Measurements from ENCODE around the gene SF1.
"Not testable (repeated sequence)": the region's sequence is repeated elsewhere in the genome, so short reads cannot be mapped to it uniquely, and the experiment has no call there.

SF1 gene

DNA sequence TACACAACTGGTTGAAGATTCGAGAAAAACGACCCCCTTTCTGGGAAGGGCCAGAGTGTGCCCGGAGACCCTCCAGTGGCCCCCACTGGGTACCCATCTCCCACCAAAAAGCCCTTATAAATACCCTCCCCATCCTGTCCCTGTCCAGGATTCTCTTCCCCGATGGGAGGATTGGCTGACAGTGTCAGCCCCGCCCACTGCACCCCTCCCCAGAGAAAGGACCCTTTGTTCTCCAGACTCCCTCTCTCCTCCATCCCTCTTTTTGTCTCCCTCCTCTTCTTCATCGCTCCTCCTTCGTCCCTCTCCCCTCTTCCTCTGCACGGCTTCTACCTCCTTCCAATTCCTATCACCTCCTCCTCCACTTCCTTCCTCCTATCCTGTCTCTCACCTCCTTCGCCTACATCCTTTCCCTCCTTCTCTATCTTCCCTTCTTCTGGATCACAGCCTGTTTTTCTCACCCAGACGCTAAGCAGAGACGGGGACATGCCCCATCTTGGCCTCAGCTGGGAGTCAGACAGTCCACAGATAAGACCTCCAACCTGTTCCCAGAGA is 45.3 kb upstream of the SF1 start:
- TF ChIP-seq, protein P1, sequence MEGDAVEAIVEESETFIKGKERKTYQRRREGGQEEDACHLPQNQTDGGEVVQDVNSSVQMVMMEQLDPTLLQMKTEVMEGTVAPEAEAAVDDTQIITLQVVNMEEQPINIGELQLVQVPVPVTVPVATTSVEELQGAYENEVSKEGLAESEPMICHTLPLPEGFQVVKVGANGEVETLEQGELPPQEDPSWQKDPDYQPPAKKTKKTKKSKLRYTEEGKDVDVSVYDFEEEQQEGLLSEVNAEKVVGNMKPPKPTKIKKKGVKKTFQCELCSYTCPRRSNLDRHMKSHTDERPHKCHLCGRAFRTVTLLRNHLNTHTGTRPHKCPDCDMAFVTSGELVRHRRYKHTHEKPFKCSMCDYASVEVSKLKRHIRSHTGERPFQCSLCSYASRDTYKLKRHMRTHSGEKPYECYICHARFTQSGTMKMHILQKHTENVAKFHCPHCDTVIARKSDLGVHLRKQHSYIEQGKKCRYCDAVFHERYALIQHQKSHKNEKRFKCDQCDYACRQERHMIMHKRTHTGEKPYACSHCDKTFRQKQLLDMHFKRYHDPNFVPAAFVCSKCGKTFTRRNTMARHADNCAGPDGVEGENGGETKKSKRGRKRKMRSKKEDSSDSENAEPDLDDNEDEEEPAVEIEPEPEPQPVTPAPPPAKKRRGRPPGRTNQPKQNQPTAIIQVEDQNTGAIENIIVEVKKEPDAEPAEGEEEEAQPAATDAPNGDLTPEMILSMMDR (conservative IDR thresholded peaks at IDR 0.05; ENCODE audit: low read depth, low read length), result no peak
- Histone ChIP-seq H4K20me1 (ENCODE audit: insufficient read depth) (no peaks in the 10 kb centered on the region), H3K4me3 (IDR thresholded peaks at IDR 0.05; ENCODE audit: insufficient read depth, low read depth, low read length) (no peak overlapping the region), H3K9ac (no peak overlapping the region), H3K4me1 (ENCODE audit: low read depth, poor library complexity, severe bottlenecking) (no peaks in the 10 kb centered on the region), H3K79me2 (ENCODE audit: insufficient read depth, low read depth) (no peaks in the 10 kb centered on the region), H3K4me2 (no peak overlapping the region), H3K27ac (no peak overlapping the region), H3K27me3 (ENCODE audit: insufficient read depth, low read depth) (peaks cover 11% of the 10 kb centered on the region), H2AFZ (ENCODE audit: low read depth) (no peak overlapping the region), H3K36me3 (ENCODE audit: insufficient read depth) (no peaks in the 10 kb centered on the region)

DNA sequence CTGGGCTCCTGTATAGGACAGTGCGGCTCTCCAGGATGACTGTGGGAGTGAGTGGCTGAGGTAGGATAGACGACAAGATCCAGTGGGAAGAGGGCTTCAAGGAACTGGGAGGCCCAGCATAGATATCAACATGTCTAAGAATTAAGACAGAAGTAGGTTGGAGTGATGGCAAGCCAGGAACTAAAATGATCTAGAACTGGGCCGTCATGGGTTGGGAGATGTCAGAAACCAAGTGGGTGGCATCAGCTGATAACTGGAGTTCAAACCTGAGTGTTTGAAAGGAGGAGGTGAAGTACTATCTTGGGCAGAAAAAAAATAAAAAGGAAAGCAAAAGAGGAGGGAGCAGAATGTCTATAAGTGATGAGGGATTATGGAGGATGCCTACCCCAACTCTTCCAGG is 39.1 kb upstream of the SF1 start:
- H3K4me3 ChIP-seq (IDR thresholded peaks at IDR 0.05; ENCODE audit: insufficient read depth, low read depth, low read length), result no peak overlapping the region
- TF ChIP-seq, protein P1 (conservative IDR thresholded peaks at IDR 0.05; ENCODE audit: low read depth, low read length), result no peak
- H2AFZ ChIP-seq (ENCODE audit: low read depth), result no peak overlapping the region
- H3K27ac ChIP-seq, result no peak overlapping the region
- no peaks in the 10 kb centered on the region for H3K4me1 ChIP-seq (ENCODE audit: low read depth, poor library complexity, severe bottlenecking)
- no peaks in the 10 kb centered on the region for H3K36me3 ChIP-seq (ENCODE audit: insufficient read depth)
- H3K9ac ChIP-seq, result no peak overlapping the region
- H3K27me3 ChIP-seq (ENCODE audit: insufficient read depth, low read depth), result no peaks in the 10 kb centered on the region
- H3K79me2 ChIP-seq (ENCODE audit: insufficient read depth, low read depth), result no peaks in the 10 kb centered on the region
- no peaks in the 10 kb centered on the region for H4K20me1 ChIP-seq (ENCODE audit: insufficient read depth)
- H3K4me2 ChIP-seq, result no peak overlapping the region

DNA sequence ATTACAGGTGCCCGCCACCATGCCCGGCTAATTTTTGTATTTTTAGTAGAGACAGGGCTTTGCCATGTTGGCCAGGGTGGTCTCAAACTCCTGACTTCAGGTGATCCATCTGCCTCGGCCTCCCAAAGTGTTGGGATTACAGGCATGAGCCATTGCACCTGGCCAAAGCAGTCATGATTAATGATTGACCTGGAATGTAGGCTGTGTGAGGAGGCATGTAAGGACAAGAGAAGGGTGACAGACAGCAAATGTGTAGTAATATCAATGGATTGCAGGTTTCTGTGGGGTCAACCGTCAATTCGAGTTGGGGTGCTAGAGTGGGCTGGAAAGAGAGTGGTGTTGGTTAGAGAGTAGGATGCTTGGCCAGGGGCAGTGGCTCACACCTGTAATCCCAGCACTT is 37.1 kb upstream of the SF1 start:
- H3K4me3 ChIP-seq (IDR thresholded peaks at IDR 0.05; ENCODE audit: insufficient read depth, low read depth, low read length); H3K79me2 ChIP-seq (ENCODE audit: insufficient read depth, low read depth); H3K27me3 ChIP-seq (ENCODE audit: insufficient read depth, low read depth); H3K4me1 ChIP-seq (ENCODE audit: low read depth, poor library complexity, severe bottlenecking); H3K27ac ChIP-seq; H3K4me2 ChIP-seq; H4K20me1 ChIP-seq (ENCODE audit: insufficient read depth); H2AFZ ChIP-seq (ENCODE audit: low read depth); H3K9ac ChIP-seq; H3K36me3 ChIP-seq (ENCODE audit: insufficient read depth): not testable (repeated sequence)

DNA sequence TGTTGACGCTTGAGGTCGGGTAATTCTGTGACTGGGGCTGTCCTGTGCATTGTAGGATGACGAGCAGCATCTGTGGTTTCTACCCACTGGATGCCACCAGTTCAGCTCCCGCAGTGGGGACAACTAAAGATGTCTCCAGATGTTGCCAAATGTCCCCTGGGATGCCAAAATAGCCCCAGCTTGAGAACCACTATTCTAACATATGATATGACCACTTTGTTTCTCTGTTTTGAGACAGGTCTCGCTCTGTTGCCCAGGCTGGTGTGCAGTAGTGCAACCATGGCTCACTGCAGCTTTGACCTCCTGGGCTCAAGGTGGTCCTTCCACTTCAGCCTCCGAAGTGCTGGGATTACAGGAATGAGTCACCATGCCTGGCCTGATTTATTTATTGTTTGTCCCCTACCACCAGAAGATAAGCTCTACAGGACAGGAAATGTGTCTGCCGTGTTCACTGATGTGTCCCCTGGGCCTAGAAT is 36.4 kb upstream of the SF1 start:
- TF ChIP-seq, protein P1 (conservative IDR thresholded peaks at IDR 0.05; ENCODE audit: low read depth, low read length), result no peak
- H3K27me3 ChIP-seq (ENCODE audit: insufficient read depth, low read depth), result no peaks in the 10 kb centered on the region
- no peak overlapping the region for H3K27ac ChIP-seq
- H3K79me2 ChIP-seq (ENCODE audit: insufficient read depth, low read depth), result no peaks in the 10 kb centered on the region
- no peaks in the 10 kb centered on the region for H3K4me1 ChIP-seq (ENCODE audit: low read depth, poor library complexity, severe bottlenecking)
- H3K4me3 ChIP-seq (IDR thresholded peaks at IDR 0.05; ENCODE audit: insufficient read depth, low read depth, low read length), result no peak overlapping the region
- no peaks in the 10 kb centered on the region for H4K20me1 ChIP-seq (ENCODE audit: insufficient read depth)
- no peak overlapping the region for H3K4me2 ChIP-seq
- no peak overlapping the region for H3K9ac ChIP-seq
- no peaks in the 10 kb centered on the region for H3K36me3 ChIP-seq (ENCODE audit: insufficient read depth)
- no peak overlapping the region for H2AFZ ChIP-seq (ENCODE audit: low read depth)

DNA sequence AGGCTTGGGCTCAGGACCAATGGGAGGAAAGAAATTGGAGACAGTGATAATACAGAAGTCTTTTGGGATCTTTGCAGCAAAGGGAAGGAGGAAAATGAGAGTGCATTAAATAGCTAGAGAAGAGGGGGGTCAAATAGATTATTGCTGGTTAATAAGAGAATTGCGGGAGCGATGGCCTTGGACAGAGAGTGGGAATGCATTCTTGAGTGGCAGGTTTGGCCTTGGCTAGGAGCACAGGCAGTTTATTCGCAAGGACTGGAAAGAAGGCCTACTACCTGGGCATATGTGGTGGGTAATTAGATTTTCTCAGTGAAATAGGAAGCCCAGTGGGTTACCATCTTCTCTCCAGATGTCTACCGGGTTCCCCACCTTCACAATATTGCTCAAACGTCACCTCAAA is 35.5 kb upstream of the SF1 start:
- Histone ChIP-seq H3K79me2 (ENCODE audit: insufficient read depth, low read depth) (no peaks in the 10 kb centered on the region), H3K27me3 (ENCODE audit: insufficient read depth, low read depth) (no peaks in the 10 kb centered on the region), H3K4me3 (IDR thresholded peaks at IDR 0.05; ENCODE audit: insufficient read depth, low read depth, low read length) (no peak overlapping the region), H3K9ac (no peak overlapping the region), H4K20me1 (ENCODE audit: insufficient read depth) (no peaks in the 10 kb centered on the region), H3K4me1 (ENCODE audit: low read depth, poor library complexity, severe bottlenecking) (no peaks in the 10 kb centered on the region), H3K4me2 (no peak overlapping the region), H3K36me3 (ENCODE audit: insufficient read depth) (no peaks in the 10 kb centered on the region), H2AFZ (ENCODE audit: low read depth) (no peak overlapping the region), H3K27ac (no peak overlapping the region)
- TF ChIP-seq, protein P1 (conservative IDR thresholded peaks at IDR 0.05; ENCODE audit: low read depth, low read length), result no peak
